ENCODE data around the gene TOR1B.

GRCh38 chr9:129759804-129760502 is 43.0 kb upstream of the TOR1B start:
- TF ChIP-seq CTCF (IDR thresholded peaks at IDR 0.05) (no peak), POLR2A (IDR thresholded peaks at IDR 0.05) (no peak)
